Activated B cell treated with CpG ODN at 0.5 μM for 24 hours (primary cell): ENCODE data around the gene KIAA1671. TPM values are rescaled to one million over a fixed set of nuclear protein-coding genes. Genes with fewer than 3 reads are reported as not detected.

Source experiments
- ATAC-seq: fragments of 200-7000 bp; cut with Tn5 transposase; one replicate; pipeline ENCODE4 v1.10.0; 2021; ENCODE audit warnings: low read depth, mild to moderate bottlenecking, moderate library complexity
- CTCF ChIA-PET: fragments of 350-600 bp; sonication (Branson Sonifier 250); formaldehyde crosslinking; loops from one replicate; lab custom pipeline; 2021; ENCODE audit warnings: antibody characterized with exemption; lab: Charles Lee
- POLR2A ChIA-PET: fragments of 350-600 bp; sonication (Branson Sonifier 250); formaldehyde crosslinking; loops from one replicate; lab custom pipeline; 2021; ENCODE audit warnings: antibody characterized with exemption; lab: Charles Lee
- DNase-seq: peaks from one replicate; pipeline ENCODE4 v3.0.0; 2022
- H3K27ac Mint-ChIP-seq: one replicate; pipeline ENCODE4 v1.8.0; 2020; ENCODE audit warnings: mixed read lengths
- H3K27me3 Mint-ChIP-seq: one replicate; pipeline ENCODE4 v1.8.0; 2021; ENCODE audit warnings: mixed read lengths
- H3K36me3 Mint-ChIP-seq: one replicate; pipeline ENCODE4 v1.8.0; 2021; ENCODE audit warnings: low read depth, mixed read lengths
- H3K4me1 Mint-ChIP-seq: one replicate; pipeline ENCODE4 v1.8.0; 2021; ENCODE audit warnings: mixed read lengths
- H3K4me3 Mint-ChIP-seq: one replicate; pipeline ENCODE4 v1.8.0; 2020; ENCODE audit warnings: mild to moderate bottlenecking, mixed read lengths
- H3K9me3 Mint-ChIP-seq: one replicate; pipeline ENCODE4 v1.8.0; 2020; ENCODE audit warnings: mixed read lengths
- intact Hi-C: fragments of 100-400 bp; cut with micrococcal nuclease; formaldehyde crosslinking; loops from one replicate; pipeline ENCODE4 v1.15.1; 2024
- total RNA-seq: library from RNA; stranded (reverse); gene quantifications from 2 replicates; pipeline ENCODE4 v1.2.3, GENCODE V29; 2022
- TF ChIP-seq, protein P1 (sequence below): fragments of 200-600 bp; IDR thresholded peaks from one replicate; pipeline ENCODE4 v1.8.0; 2022; ENCODE audit warnings: antibody characterized with exemption, mild to moderate bottlenecking

Gene KIAA1671
- total RNA-seq, 1 donor from 2014 or later: 0.04 TPM

DNA sequence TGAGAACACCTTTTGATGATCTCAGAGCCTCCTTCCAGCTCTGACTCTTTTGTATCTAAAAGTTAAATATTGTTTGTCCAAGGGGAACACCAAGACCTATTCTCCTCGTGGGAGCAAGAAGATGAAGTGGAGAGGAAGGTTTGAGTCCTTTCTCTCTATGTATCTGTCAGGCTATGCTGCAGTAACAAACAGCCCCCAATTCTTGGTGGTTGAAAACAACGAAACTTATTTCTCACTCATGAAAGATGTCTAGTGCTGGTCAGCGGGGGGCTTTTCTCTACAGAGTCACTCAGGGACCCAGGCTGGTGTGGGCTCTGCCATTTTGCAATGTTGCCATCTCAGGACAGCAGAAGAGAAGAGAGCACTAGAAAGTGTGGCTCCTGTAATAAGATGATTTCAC lies 260.7 kb downstream of the KIAA1671 start:
- H3K4me3 Mint-ChIP-seq: no peak overlapping the region
- no peak for ATAC-seq
- peaks cover 12% of the 10 kb centered on the region for H3K27me3 Mint-ChIP-seq
- CTCF ChIA-PET: no interaction called here
- H3K36me3 Mint-ChIP-seq: no peaks in the 10 kb centered on the region
- no peaks in the 10 kb centered on the region for H3K4me1 Mint-ChIP-seq
- TF ChIP-seq, protein P1, sequence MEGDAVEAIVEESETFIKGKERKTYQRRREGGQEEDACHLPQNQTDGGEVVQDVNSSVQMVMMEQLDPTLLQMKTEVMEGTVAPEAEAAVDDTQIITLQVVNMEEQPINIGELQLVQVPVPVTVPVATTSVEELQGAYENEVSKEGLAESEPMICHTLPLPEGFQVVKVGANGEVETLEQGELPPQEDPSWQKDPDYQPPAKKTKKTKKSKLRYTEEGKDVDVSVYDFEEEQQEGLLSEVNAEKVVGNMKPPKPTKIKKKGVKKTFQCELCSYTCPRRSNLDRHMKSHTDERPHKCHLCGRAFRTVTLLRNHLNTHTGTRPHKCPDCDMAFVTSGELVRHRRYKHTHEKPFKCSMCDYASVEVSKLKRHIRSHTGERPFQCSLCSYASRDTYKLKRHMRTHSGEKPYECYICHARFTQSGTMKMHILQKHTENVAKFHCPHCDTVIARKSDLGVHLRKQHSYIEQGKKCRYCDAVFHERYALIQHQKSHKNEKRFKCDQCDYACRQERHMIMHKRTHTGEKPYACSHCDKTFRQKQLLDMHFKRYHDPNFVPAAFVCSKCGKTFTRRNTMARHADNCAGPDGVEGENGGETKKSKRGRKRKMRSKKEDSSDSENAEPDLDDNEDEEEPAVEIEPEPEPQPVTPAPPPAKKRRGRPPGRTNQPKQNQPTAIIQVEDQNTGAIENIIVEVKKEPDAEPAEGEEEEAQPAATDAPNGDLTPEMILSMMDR: no peak
- peaks cover 3% of the 10 kb centered on the region for H3K9me3 Mint-ChIP-seq
- intact Hi-C loops: no loop called here
- DNase-seq: no peak
- POLR2A ChIA-PET: no interaction called here
- H3K27ac Mint-ChIP-seq: no peak overlapping the region

DNA sequence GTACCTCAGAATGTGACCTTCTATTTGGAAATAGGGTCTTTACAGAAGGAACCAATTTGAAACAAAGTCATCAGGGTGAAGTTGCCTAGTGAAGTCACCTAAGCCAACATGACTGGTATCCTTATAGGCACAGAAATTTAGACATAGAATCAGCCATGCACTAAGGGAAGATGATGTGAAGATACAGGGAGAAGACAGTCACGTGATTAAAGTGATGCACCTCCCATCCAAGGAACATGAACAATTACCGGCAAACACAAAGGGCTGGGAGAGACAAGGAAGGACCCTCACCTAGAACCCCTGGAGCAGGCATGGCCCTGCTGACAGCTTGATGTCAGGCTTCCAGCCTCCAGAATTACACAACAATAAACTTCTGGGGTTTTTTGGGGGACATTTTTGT lies 263.7 kb downstream of the KIAA1671 start:
- DNase-seq (no peak), ATAC-seq (no peak)
- no peak overlapping the region for H3K27ac Mint-ChIP-seq
- TF ChIP-seq, protein P1: no peak
- peaks cover 14% of the 10 kb centered on the region for H3K27me3 Mint-ChIP-seq
- ChIA-PET CTCF (no interaction called here), POLR2A (no interaction called here)
- H3K4me3 Mint-ChIP-seq: no peak overlapping the region
- no peaks in the 10 kb centered on the region for H3K36me3 Mint-ChIP-seq
- H3K4me1 Mint-ChIP-seq: no peaks in the 10 kb centered on the region
- H3K9me3 Mint-ChIP-seq: peaks cover 3% of the 10 kb centered on the region
- intact Hi-C loops: no loop called here

DNA sequence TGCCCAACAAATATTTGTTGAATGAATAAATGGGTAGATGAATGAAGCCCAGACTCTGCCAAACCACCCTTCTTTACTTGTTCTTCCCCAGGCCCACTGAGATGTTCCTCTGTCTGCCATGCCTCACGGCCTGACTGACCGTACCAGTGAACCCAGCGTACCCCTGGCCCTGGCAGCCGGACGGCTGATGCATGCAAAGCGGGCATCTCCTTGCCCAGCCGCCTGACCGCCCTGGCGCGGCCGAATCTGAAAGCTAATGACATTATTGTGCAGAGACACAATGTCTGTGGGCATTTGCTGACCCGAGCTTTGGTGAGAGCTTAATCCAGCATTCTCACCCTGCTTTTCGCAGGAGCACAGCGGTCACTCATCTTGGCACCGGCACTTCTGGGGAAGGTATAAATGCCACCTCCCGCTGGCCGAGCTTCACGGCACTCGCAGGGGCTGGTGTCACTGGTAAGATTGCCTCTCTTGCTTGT lies 266.7 kb downstream of the KIAA1671 start, which contains the start of gene CRYBB2:
Gene CRYBB2 (plus strand): TSS at position 429 of the 479 bp plus-strand sequence. CDS start 1,791 bp downstream, outside the sequence.
- ChIA-PET CTCF (no interaction called here), POLR2A (no interaction called here)
- Mint-ChIP-seq H3K9me3 (no peaks in the 10 kb centered on the region), H3K4me3 (no peak within 1 kb of the TSS), H3K27ac (no peak within 1 kb of the TSS), H3K27me3 (peaks cover 13% of the 10 kb centered on the region), H3K4me1 (no peaks in the 10 kb centered on the region), H3K36me3 (no peaks in the 10 kb centered on the region)
- DNase-seq: no peak
- TF ChIP-seq, protein P1: no peak
- intact Hi-C loops: no loop called here
- ATAC-seq: no peak

DNA sequence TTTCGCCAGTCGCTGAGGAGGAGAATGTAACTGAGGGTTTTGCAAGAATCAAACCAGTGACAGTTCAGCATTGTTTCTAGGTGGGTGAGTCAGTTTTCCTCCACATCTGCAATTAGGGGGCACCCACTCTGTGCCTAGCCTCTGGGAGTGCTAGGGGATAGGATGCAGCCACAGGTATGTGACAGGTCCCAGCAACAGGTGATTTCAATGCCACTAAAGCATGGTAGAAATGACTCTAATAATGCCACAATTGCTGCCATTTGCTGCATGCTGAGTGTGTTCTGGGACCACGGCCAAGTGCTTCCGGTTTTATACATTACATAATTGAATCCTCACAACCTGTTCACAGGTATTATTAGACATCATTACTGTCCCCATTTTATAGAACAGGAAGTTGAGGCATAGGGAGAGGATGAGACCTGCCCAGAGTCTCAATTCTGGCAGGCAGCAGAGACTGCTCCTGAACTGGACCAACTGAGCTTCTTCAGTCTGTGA lies 267.5 kb downstream of the KIAA1671 start:
- intact Hi-C loops: no loop called here
- DNase-seq (no peak), ATAC-seq (no peak)
- no peaks in the 10 kb centered on the region for H3K36me3 Mint-ChIP-seq
- no peak overlapping the region for H3K27ac Mint-ChIP-seq
- ChIA-PET CTCF (no interaction called here), POLR2A (no interaction called here)
- H3K27me3 Mint-ChIP-seq: peaks cover 13% of the 10 kb centered on the region
- H3K9me3 Mint-ChIP-seq: no peaks in the 10 kb centered on the region
- H3K4me3 Mint-ChIP-seq: no peak overlapping the region
- TF ChIP-seq, protein P1: no peak
- H3K4me1 Mint-ChIP-seq: no peaks in the 10 kb centered on the region

DNA sequence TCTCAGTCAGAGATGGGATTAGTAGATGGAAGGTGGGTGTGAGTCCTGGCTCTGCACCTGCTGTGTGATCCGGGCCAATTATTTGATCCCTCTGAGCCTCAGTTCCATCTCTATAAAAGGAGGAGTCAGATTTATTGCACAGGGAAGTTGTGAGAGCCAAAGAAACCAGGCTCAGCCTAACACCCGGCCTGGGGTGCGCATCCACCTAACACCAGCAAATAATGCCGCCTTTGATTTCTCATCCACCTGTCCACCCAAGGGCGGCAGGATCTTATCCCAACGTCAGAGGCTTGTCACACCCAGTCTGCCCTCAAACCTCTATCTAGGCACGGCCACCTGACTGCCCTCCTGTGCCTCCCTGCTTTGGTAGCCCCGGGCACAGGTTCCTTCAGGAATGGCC lies 269.3 kb downstream of the KIAA1671 start:
- ChIA-PET CTCF (no interaction called here), POLR2A (no interaction called here)
- Mint-ChIP-seq H3K9me3 (no peaks in the 10 kb centered on the region), H3K4me3 (no peak overlapping the region), H3K27me3 (peaks cover 11% of the 10 kb centered on the region), H3K27ac (no peak overlapping the region), H3K4me1 (no peaks in the 10 kb centered on the region), H3K36me3 (no peaks in the 10 kb centered on the region)
- TF ChIP-seq, protein P1: no peak
- ATAC-seq (no peak), DNase-seq (no peak)
- intact Hi-C loops: no loop called here
